GM21619 (cell line): ENCODE data around the gene CCHCR1.
"Not testable (repeated sequence)": the region's sequence is repeated elsewhere in the genome, so short reads cannot be mapped to it uniquely, and the experiment has no call there.

ENCODE experiments used
- ATAC-seq: cut with Tn5 transposase; IDR thresholded peaks from one replicate; pipeline ENCODE4 v1.9.1; 2021; ENCODE audit not compliant: unreplicated experiment

Gene CCHCR1

GRCh38 chr6:31185695-31186051 is 28.1 kb upstream of the CCHCR1 start:
- ATAC-seq = not testable (repeated sequence)

- ATAC-seq = not testable (repeated sequence)
Observed at GRCh38 chr6:31183859-31184258, 26.3 kb upstream of the CCHCR1 start.

GRCh38 chr6:31183287-31183686 is 25.7 kb upstream of the CCHCR1 start:
- ATAC-seq = not testable (repeated sequence)

GRCh38 chr6:31180500-31180899 is 22.9 kb upstream of the CCHCR1 start:
- no peak for ATAC-seq

- no peak for ATAC-seq
Observed at GRCh38 chr6:31179896-31180295, 22.3 kb upstream of the CCHCR1 start.

GRCh38 chr6:31179042-31179386 is 21.4 kb upstream of the CCHCR1 start:
- ATAC-seq = no peak

GRCh38 chr6:31178143-31179041 is 20.8 kb upstream of the CCHCR1 start:
- no peak for ATAC-seq

GRCh38 chr6:31175971-31176370 is 18.4 kb upstream of the CCHCR1 start:
- no peak for ATAC-seq

- no peak for ATAC-seq
Observed at GRCh38 chr6:31174378-31174777, 16.8 kb upstream of the CCHCR1 start.

- no peak for ATAC-seq
Observed at GRCh38 chr6:31173406-31173805, 15.8 kb upstream of the CCHCR1 start.

GRCh38 chr6:31172973-31173384 is 15.4 kb upstream of the CCHCR1 start:
- no peak for ATAC-seq

- ATAC-seq = no peak
Observed at GRCh38 chr6:31171931-31172905, 14.6 kb upstream of the CCHCR1 start.

GRCh38 chr6:31170987-31171671 is 13.5 kb upstream of the CCHCR1 start:
- no peak for ATAC-seq

GRCh38 chr6:31170600-31170881 is 12.9 kb upstream of the CCHCR1 start, which contains the start of gene POU5F1:
TSS of gene POU5F1 (minus strand) at chr6:31170682. CDS start at chr6:31170620, 62 bp downstream.
- no peak for ATAC-seq

GRCh38 chr6:31169858-31170599 is 12.4 kb upstream of the CCHCR1 start:
- ATAC-seq = not testable (repeated sequence)

GRCh38 chr6:31169123-31169857 is 11.7 kb upstream of the CCHCR1 start:
- ATAC-seq = no peak

GRCh38 chr6:31168606-31169005 is 11.0 kb upstream of the CCHCR1 start:
- no peak for ATAC-seq

- ATAC-seq = no peak
Observed at GRCh38 chr6:31165986-31166385, 8.4 kb upstream of the CCHCR1 start.

GRCh38 chr6:31165064-31165832 is 7.6 kb upstream of the CCHCR1 start:
- ATAC-seq = peak; percentile 67
